CD14-positive monocyte (primary cell): ENCODE measurements around the gene SLF2. TPM values are rescaled to one million over a fixed set of nuclear protein-coding genes. Genes with fewer than 3 reads are reported as not detected.

Experiments used
- DNase-seq, 3 donors: peaks; one replicate each; pipeline ENCODE4 v3.0.0-alpha.2; 2011 to 2022
- H2AFZ ChIP-seq: 2 replicates; pipeline ENCODE4 v1.6.0; 2012; ENCODE audit warnings: mild to moderate bottlenecking, low read depth, low read length, inconsistent platforms; ENCODE audit not compliant: insufficient read depth, poor library complexity, severe bottlenecking
- H3K27ac ChIP-seq, 2 donors: 1 replicate in 1 of 2; 2 replicates in 1 of 2; pipeline ENCODE4 v1.5.1; 2012 to 2013; ENCODE audit warnings: low read length in 2 of 2, control low read depth in 1 of 2, inconsistent platforms in 1 of 2, low read depth in 1 of 2, mild to moderate bottlenecking in 1 of 2
- H3K27me3 ChIP-seq, 2 donors: one replicate each; pipeline versions ENCODE4 v1.6.0 to v1.6.1; 2011 to 2013; ENCODE audit warnings: low read length in 2 of 2; ENCODE audit not compliant: control insufficient read depth in 2 of 2, insufficient read depth in 2 of 2
- H3K36me3 ChIP-seq, 2 donors: replicated peaks in 1 of 2; 1 replicate in 1 of 2; 2 replicates in 1 of 2; pipeline versions ENCODE4 v1.5.1 to v1.6.1; 2012 to 2013; ENCODE audit warnings: low read length in 2 of 2, control low read depth in 1 of 2, inconsistent platforms in 1 of 2, mild to moderate bottlenecking in 1 of 2; ENCODE audit not compliant: insufficient read depth in 2 of 2, control insufficient read depth in 1 of 2
- H3K4me1 ChIP-seq, 2 donors: 1 replicate in 1 of 2; 2 replicates in 1 of 2; pipeline versions ENCODE4 v1.5.1 to v1.6.1; 2012 to 2013; ENCODE audit warnings: low read length in 2 of 2, control low read depth in 1 of 2, inconsistent platforms in 1 of 2, mild to moderate bottlenecking in 1 of 2, moderate library complexity in 1 of 2; ENCODE audit not compliant: insufficient read depth in 2 of 2, control insufficient read depth in 1 of 2
- H3K4me2 ChIP-seq: replicated peaks from 2 replicates; pipeline ENCODE3; 2012; ENCODE audit warnings: low read length, moderate library complexity, mild to moderate bottlenecking; ENCODE audit not compliant: poor library complexity, severe bottlenecking; ENCODE audit errors: extremely low read depth
- H3K4me3 ChIP-seq, 3 experiments: fragments of 200-600 bp in 1 of 3; sonication (generic) in 1 of 3; replicated peaks in 1 of 3; 1 replicate in 2 of 3; 2 replicates in 1 of 3; pipeline ENCODE4 v1.5.1; 2011 to 2013; ENCODE audit warnings: low read length in 3 of 3, mild to moderate bottlenecking in 3 of 3, control low read depth in 2 of 3, low read depth in 2 of 3, inconsistent platforms in 1 of 3, moderate library complexity in 1 of 3
- H3K79me2 ChIP-seq: 2 replicates; pipeline ENCODE4 v1.6.0; 2012; ENCODE audit warnings: mild to moderate bottlenecking, control low read depth, inconsistent platforms, low read length, moderate library complexity; ENCODE audit not compliant: insufficient read depth
- H3K9ac ChIP-seq: 2 replicates; pipeline ENCODE4 v1.6.0; 2017; ENCODE audit warnings: low read length, mild to moderate bottlenecking; ENCODE audit not compliant: insufficient read depth, poor library complexity, severe bottlenecking
- H3K9me3 ChIP-seq, 2 donors: replicated peaks in 1 of 2; 1 replicate in 1 of 2; 2 replicates in 1 of 2; pipeline versions ENCODE4 v1.5.1 to v1.6.1; 2012 to 2013; ENCODE audit warnings: low read length in 2 of 2, control low read depth in 1 of 2; ENCODE audit not compliant: control insufficient read depth in 1 of 2, insufficient read depth in 1 of 2
- H4K20me1 ChIP-seq: 2 replicates; pipeline ENCODE4 v1.6.0; 2012; ENCODE audit warnings: mild to moderate bottlenecking, low read length, control low read depth, moderate library complexity; ENCODE audit not compliant: insufficient read depth
- H3K27ac Mint-ChIP-seq, 7 donors: one replicate each; pipeline ENCODE4 v1.8.0; 2020; ENCODE audit warnings: mild to moderate bottlenecking in 7 of 7, mixed read lengths in 7 of 7, moderate library complexity in 6 of 7, inconsistent platforms in 2 of 7
- H3K27me3 Mint-ChIP-seq, 3 donors: one replicate each; pipeline ENCODE4 v1.8.0; 2021 to 2022; ENCODE audit warnings: low read depth in 3 of 3, mild to moderate bottlenecking in 3 of 3, mixed read lengths in 3 of 3, moderate library complexity in 3 of 3, inconsistent platforms in 1 of 3
- H3K36me3 Mint-ChIP-seq, 2 donors: one replicate each; pipeline ENCODE4 v1.8.0; 2020; ENCODE audit warnings: mixed read lengths in 2 of 2, inconsistent platforms in 1 of 2, mild to moderate bottlenecking in 1 of 2
- H3K4me1 Mint-ChIP-seq: one replicate; pipeline ENCODE4 v1.8.0; 2020; ENCODE audit warnings: mild to moderate bottlenecking, mixed read lengths
- H3K4me3 Mint-ChIP-seq, 2 donors: one replicate each; pipeline ENCODE4 v1.8.0; 2020; ENCODE audit warnings: mild to moderate bottlenecking in 2 of 2, mixed read lengths in 2 of 2, moderate library complexity in 1 of 2
- H3K9me3 Mint-ChIP-seq, 7 donors: one replicate each; pipeline ENCODE4 v1.8.0; 2020 to 2022; ENCODE audit warnings: mixed read lengths in 7 of 7, mild to moderate bottlenecking in 6 of 7, moderate library complexity in 6 of 7, inconsistent platforms in 2 of 7
- WGBS: methylation state at CpG from one replicate; pipeline ENCODE4 v1.1.5; 2013; ENCODE audit warnings: missing lambda C conversion rate; ENCODE audit not compliant: insufficient coverage; 5-methylcytosine and 5-hydroxymethylcytosine counted together
- intact Hi-C, 2 donors: fragments of 100-400 bp; cut with micrococcal nuclease; formaldehyde crosslinking; loops; one replicate each; pipeline versions ENCODE4 v1.15.0 to v1.15.1; 2023
- polyA minus RNA-seq: library from RNA; depleted of rRNA, polyadenylated mRNA; stranded (reverse); fragments of >200 nt; gene quantifications from 2 replicates; pipeline ENCODE4 v1.2.3, GENCODE V29; 2012
- polyA plus RNA-seq, 3 donors: library from polyadenylated mRNA; depleted of rRNA in 1 of 3; unstranded in 2 of 3; stranded (reverse) in 1 of 3; fragments of 300-500 nt in 2 of 3; fragments of >200 nt in 1 of 3; fragmentation: Illumina TruSeq in 2 of 3; gene quantifications; 1 replicate in 2 of 3; 2 replicates in 1 of 3; pipeline ENCODE4 v1.2.3, GENCODE V29; 2012 to 2021
- total RNA-seq, 12 experiments: library from RNA in 1 of 12; stranded (reverse) in 1 of 12; fragments of 120-200 nt in 1 of 12; gene quantifications; one replicate each; pipeline ENCODE4 v1.2.4 and lab custom pipeline; 2013 to 2026; ENCODE audit warnings: mixed read lengths in 6 of 12, inconsistent platforms in 1 of 12
- TF ChIP-seq, protein P1 (sequence below): fragments of 200-600 bp; IDR thresholded peaks from one replicate; pipeline ENCODE4 v1.8.0; 2022; ENCODE audit warnings: antibody characterized with exemption, mild to moderate bottlenecking

SLF2 gene
- 27.4 TPM for total RNA-seq (2013)
- 10 to 100 TPM in 1 of 3 donors, 1 to 10 TPM in 2; 5.8 to 11.3 (median 6.4) TPM for polyA plus RNA-seq
- polyA minus RNA-seq: 11.6 and 14.8 TPM in 2 replicates
- total RNA-seq (lab: John Stamatoyannopoulos, UW): 24.2 to 55.7 (median 40.1) reads per million in 11 experiments

GRCh38 chr10:100912605-100913469, at the start of gene SLF2:
Gene SLF2, plus strand, starts transcription at chr10:100912963. Its CDS starts 148 bp downstream, at chr10:100913111.
- Mint-ChIP-seq H3K36me3 (peaks cover 19% of the 10 kb centered on the region in 2 donors), H3K27me3 (peaks cover 0 to 4% (median 0%) of the 10 kb centered on the region in 3 donors), H3K9me3 (no peaks in the 10 kb centered on the region), H3K4me3 (peak within 1 kb of the TSS; percentile 99), H3K27ac (peak within 1 kb of the TSS; percentile 93 to 98 (median 96)), H3K4me1 (peaks cover 31% of the 10 kb centered on the region)
- TF ChIP-seq, protein P1, sequence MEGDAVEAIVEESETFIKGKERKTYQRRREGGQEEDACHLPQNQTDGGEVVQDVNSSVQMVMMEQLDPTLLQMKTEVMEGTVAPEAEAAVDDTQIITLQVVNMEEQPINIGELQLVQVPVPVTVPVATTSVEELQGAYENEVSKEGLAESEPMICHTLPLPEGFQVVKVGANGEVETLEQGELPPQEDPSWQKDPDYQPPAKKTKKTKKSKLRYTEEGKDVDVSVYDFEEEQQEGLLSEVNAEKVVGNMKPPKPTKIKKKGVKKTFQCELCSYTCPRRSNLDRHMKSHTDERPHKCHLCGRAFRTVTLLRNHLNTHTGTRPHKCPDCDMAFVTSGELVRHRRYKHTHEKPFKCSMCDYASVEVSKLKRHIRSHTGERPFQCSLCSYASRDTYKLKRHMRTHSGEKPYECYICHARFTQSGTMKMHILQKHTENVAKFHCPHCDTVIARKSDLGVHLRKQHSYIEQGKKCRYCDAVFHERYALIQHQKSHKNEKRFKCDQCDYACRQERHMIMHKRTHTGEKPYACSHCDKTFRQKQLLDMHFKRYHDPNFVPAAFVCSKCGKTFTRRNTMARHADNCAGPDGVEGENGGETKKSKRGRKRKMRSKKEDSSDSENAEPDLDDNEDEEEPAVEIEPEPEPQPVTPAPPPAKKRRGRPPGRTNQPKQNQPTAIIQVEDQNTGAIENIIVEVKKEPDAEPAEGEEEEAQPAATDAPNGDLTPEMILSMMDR: no peak
- no peaks in the 10 kb centered on the region for H3K27me3 ChIP-seq
- peaks cover 30% of the 10 kb centered on the region for H3K79me2 ChIP-seq
- peaks cover 18 to 26% of the 10 kb centered on the region in 2 donors for H3K36me3 ChIP-seq
- under 1% methylated on average over 42 of the region's 71 CpGs for WGBS
- peak within 1 kb of the TSS; percentile 47 to 85 for H3K27ac ChIP-seq
- peak; percentile 95 to 98 (median 97) for DNase-seq
- H3K4me2 ChIP-seq: peak within 1 kb of the TSS; percentile 87
- peak within 1 kb of the TSS; percentile 69 for H3K9ac ChIP-seq
- intact Hi-C loops: loop anchor here (5.0 to 10.0 kb wide), 2 partner anchors 72 to 74 kb away; partner anchors contain the start of genes MRPL43 (in 2 of the 2) and TWNK (in 2 of the 2)
- H3K4me3 ChIP-seq: peak within 1 kb of the TSS; percentile 68 to 99 (median 79)
- H4K20me1 ChIP-seq: peaks cover 37% of the 10 kb centered on the region
- H3K9me3 ChIP-seq: no peaks in the 10 kb centered on the region
- peak within 1 kb of the TSS; percentile 100 for H2AFZ ChIP-seq
- peaks cover 20 to 22% of the 10 kb centered on the region in 2 donors for H3K4me1 ChIP-seq

DNA sequence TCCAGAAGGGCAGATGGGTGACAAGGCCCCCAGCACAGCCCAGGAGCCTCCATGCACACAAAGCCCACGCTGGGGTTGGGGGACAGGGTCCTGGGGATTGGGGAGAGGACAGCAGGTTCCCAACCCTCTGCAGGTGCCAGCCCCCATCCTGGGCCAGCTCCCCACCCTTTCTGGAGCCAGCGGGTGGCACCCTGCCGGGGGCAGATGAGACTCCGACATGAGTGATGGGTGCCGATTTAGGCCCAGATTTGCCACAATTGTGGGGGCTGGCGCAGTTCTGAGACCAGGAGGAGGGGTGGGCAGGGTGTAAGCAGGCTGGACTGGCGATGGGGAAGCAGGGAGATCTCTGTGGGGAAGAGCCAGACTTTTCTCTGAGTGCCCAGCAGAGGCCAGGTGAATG, 49.3 kb upstream of the SLF2 start:
- Histone ChIP-seq H3K79me2 (no peaks in the 10 kb centered on the region), H2AFZ (no peak overlapping the region), H3K27me3 (peaks cover 3 to 35% of the 10 kb centered on the region in 2 donors), H3K4me2 (no peak overlapping the region), H3K27ac (no peak overlapping the region), H4K20me1 (no peaks in the 10 kb centered on the region), H3K9ac (no peak overlapping the region), H3K4me3 (no peak overlapping the region), H3K36me3 (no peaks in the 10 kb centered on the region), H3K9me3 (no peaks in the 10 kb centered on the region), H3K4me1 (no peaks in the 10 kb centered on the region)
- H3K27me3 Mint-ChIP-seq: peaks cover 40 to 61% (median 50%) of the 10 kb centered on the region in 3 donors
- WGBS: 90% methylated on average over 7 of the region's 7 CpGs
- intact Hi-C loops: no loop called here
- H3K4me1 Mint-ChIP-seq: no peaks in the 10 kb centered on the region
- peaks cover 0 to 1% (median 0%) of the 10 kb centered on the region in 7 donors for H3K9me3 Mint-ChIP-seq
- no peak overlapping the region for H3K4me3 Mint-ChIP-seq
- H3K27ac Mint-ChIP-seq: no peak overlapping the region
- no peak for DNase-seq
- no peaks in the 10 kb centered on the region for H3K36me3 Mint-ChIP-seq
- TF ChIP-seq, protein P1: no peak
